ENCODE measurements around the gene PLEKHA3. TPM values are rescaled to one million over a fixed set of nuclear protein-coding genes. Genes with fewer than 3 reads are reported as not detected.

PLEKHA3 gene
- total and polyA plus RNA-seq, 7 donors, result 1.8 to 22.5 (median 13.0) TPM

DNA sequence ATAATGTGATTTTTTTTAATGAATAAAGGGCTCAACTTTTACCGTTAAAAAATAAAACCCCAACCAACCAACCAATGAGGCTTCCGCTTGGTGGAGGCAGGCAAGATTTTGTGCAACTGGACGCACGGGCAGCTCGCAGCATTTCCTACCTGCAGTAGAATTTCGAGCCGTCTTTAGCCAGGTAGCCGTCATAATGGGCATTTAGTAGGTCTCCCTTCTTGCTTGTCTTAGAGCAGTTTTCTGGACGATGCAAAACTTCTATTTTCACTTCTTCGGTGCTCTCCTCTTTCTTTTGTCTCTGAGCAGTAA, 2.2 kb upstream of the PLEKHA3 start:
- Histone ChIP-seq H3K36me3 (no peaks in the 10 kb centered on the region), H3K4me1 (peaks cover 0 to 49% (median 41%) of the 10 kb centered on the region in 4 donors), H3K9me3 (no peaks in the 10 kb centered on the region), H3K4me3 (peak overlapping the region; percentile 56 to 97 (median 64)), H3K27ac (peak overlapping the region; percentile 88 to 95 (median 92)), H3K27me3 (no peaks in the 10 kb centered on the region)
- 0 to 1% methylated on average over 10 of the region's 10 CpGs for WGBS, 2 donors
- TF ChIP-seq EP300 (IDR thresholded peaks at IDR 0.05) (no peak), POLR2A (IDR thresholded peaks at IDR 0.05) (no peak), POLR2AphosphoS5 (IDR thresholded peaks at IDR 0.05) (no peak)
- TF ChIP-seq, protein P1, sequence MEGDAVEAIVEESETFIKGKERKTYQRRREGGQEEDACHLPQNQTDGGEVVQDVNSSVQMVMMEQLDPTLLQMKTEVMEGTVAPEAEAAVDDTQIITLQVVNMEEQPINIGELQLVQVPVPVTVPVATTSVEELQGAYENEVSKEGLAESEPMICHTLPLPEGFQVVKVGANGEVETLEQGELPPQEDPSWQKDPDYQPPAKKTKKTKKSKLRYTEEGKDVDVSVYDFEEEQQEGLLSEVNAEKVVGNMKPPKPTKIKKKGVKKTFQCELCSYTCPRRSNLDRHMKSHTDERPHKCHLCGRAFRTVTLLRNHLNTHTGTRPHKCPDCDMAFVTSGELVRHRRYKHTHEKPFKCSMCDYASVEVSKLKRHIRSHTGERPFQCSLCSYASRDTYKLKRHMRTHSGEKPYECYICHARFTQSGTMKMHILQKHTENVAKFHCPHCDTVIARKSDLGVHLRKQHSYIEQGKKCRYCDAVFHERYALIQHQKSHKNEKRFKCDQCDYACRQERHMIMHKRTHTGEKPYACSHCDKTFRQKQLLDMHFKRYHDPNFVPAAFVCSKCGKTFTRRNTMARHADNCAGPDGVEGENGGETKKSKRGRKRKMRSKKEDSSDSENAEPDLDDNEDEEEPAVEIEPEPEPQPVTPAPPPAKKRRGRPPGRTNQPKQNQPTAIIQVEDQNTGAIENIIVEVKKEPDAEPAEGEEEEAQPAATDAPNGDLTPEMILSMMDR (IDR thresholded peaks at IDR 0.05), result no peak
- DNase-seq, result peak; percentile 60
- intact Hi-C loops (cut with DNase I), result loop anchor here (1.0 kb wide), 1 partner anchor 27 kb away; the partner anchor contains the start of genes PJVK and PRKRA

DNA sequence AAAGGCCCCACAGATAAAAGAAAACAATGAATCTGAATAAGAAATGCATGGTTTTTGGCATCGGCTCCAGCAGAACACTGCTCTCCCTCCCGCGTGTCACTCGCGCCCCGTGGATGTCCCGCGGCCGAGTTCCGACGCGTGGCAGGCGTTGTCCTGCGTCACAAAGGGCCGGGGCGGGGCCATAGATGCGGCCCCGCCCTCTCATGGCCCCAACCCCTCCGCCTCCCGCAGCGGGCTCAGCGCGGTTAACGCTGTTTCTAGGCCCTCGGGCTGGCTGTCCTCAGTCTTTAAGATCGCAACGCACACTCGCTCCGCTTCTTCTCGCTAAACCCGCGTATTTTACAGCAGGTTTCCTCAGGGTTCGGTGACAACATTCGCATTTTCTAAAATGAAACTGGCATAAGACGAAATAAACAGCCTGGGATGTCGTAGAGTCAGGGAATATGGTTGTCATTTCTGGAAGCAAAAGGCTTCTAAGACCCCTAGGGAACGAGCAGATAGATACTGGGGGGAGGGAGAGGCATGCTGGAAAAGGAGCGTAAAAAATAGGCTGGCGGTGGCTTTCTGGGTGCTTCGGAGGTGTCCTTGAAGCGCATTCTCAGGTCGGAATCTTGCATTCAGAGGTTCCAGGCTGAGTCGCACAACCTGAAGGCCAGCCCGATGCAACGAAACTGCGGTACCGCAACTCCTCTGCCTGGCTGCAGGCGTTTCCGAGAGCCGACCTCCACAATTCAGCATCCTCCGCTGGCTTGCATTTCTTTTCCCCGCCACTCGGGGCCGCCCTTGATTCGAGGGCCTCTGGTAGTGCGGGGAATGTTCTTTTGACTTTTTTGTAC, 1.6 kb upstream of the PLEKHA3 start, which contains the start of gene FKBP7:
FKBP7 (minus strand) TSS at position 162 of the 836 bp plus-strand sequence; CDS start at position 61, 101 bp downstream.
- TF ChIP-seq POLR2AphosphoS5 (IDR thresholded peaks at IDR 0.05) (peak; percentile 94 to 98 (median 96)), EP300 (IDR thresholded peaks at IDR 0.05) (peak in 3 of 4 donors; percentile 47 to 53 (median 53)), POLR2A (IDR thresholded peaks at IDR 0.05) (peak; percentile 72 to 85)
- TF ChIP-seq, protein P1 (IDR thresholded peaks at IDR 0.05), result peak; percentile 32 to 73 (median 60)
- intact Hi-C loops (cut with DNase I), result loop anchor here (1.0 kb wide), 1 partner anchor 27 kb away; the partner anchor contains the start of genes PJVK and PRKRA
- Histone ChIP-seq H3K9me3 (no peaks in the 10 kb centered on the region), H3K36me3 (no peaks in the 10 kb centered on the region), H3K4me3 (peak within 1 kb of the TSS; percentile 56 to 97 (median 64)), H3K27me3 (no peaks in the 10 kb centered on the region), H3K4me1 (peaks cover 0 to 55% (median 44%) of the 10 kb centered on the region in 4 donors), H3K27ac (peak within 1 kb of the TSS; percentile 88 to 95 (median 92))
- peak; percentile 95 for DNase-seq
- 2% methylated on average over 56 of the region's 56 CpGs for WGBS, 2 donors

DNA sequence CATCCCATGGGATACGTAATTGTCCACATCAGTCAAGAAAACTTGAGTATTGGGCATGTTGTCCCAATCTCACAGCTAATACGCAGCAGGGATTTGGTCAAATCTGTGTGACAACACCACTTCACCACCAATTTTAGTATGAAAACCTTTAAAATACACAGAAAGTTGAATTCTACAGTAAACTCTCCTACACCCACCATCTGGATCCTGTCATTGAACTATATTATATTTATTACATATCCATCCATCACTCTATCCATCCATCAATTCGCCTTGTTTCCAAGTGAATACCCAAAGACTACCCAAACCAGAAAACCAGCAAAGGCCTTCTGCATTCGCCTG, 1.0 kb upstream of the PLEKHA3 start:
- H3K27me3 ChIP-seq, result no peaks in the 10 kb centered on the region
- TF ChIP-seq, protein P1 (IDR thresholded peaks at IDR 0.05), result peak in 1 of 4 experiments; percentile 4
- TF ChIP-seq POLR2AphosphoS5 (IDR thresholded peaks at IDR 0.05), result no peak
- TF ChIP-seq EP300 (IDR thresholded peaks at IDR 0.05), result no peak
- intact Hi-C loops (cut with DNase I), result no loop called here
- peak overlapping the region in 3 of 4 donors; percentile 61 to 97 (median 66) for H3K4me3 ChIP-seq
- WGBS, 2 donors, result 36 to 55% methylated on average over 4 of the region's 4 CpGs
- H3K4me1 ChIP-seq, result peaks cover 0 to 56% (median 46%) of the 10 kb centered on the region in 4 donors
- no peaks in the 10 kb centered on the region for H3K36me3 ChIP-seq
- H3K27ac ChIP-seq, result peak overlapping the region; percentile 88 to 95 (median 92)
- no peak for DNase-seq
- H3K9me3 ChIP-seq, result no peaks in the 10 kb centered on the region

DNA sequence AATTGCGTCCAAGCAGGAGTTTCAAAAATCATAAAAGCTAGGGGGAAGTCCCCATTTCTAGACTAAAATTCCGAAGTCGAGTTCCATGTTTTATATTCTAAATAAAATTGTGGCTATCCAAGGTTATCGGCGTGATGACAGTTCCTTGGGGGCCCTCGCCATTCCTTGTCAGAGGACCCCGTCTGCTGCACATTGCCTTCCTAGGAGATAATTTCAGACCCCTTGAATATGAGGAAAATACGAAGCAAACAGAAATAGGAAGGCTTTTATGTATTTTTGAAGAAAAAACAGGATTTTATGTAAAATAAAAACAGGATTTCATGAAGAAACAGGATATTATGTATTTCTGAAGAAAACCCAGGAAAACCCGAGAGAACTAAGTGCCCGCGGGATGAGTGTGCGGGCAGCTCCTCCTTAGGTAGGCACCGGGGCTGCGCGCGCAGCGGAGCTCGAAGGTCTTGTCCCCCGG, 465 bp upstream of the PLEKHA3 start:
- Histone ChIP-seq H3K36me3 (no peaks in the 10 kb centered on the region), H3K4me3 (peak overlapping the region; percentile 72 to 97 (median 91)), H3K4me1 (peaks cover 0 to 57% (median 50%) of the 10 kb centered on the region in 4 donors), H3K27me3 (no peaks in the 10 kb centered on the region), H3K27ac (peak overlapping the region; percentile 88 to 95 (median 92)), H3K9me3 (no peaks in the 10 kb centered on the region)
- DNase-seq, result peak; percentile 63
- TF ChIP-seq POLR2A (IDR thresholded peaks at IDR 0.05), result no peak
- TF ChIP-seq POLR2AphosphoS5 (IDR thresholded peaks at IDR 0.05), result no peak
- peak in 1 of 4 donors; percentile 28 for TF ChIP-seq EP300 (IDR thresholded peaks at IDR 0.05)
- TF ChIP-seq, protein P1 (IDR thresholded peaks at IDR 0.05), result no peak
- WGBS, 2 donors, result 23 to 30% methylated on average over 19 of the region's 19 CpGs
- intact Hi-C loops (cut with DNase I), result loop anchor here (2.0 kb wide), 1 partner anchor 43 kb away; no protein-coding TSS in a partner anchor
